HG03442 (cell line): ENCODE measurements around the gene DNAL1.

Source experiments
- ATAC-seq: cut with Tn5 transposase; IDR thresholded peaks from one replicate; pipeline ENCODE4 v1.9.1; 2021; ENCODE audit warnings: mild to moderate bottlenecking, moderate library complexity; ENCODE audit not compliant: unreplicated experiment

The DNAL1 gene

GRCh38 chr14:73722581-73722980, 77.8 kb downstream of the DNAL1 start:
- no peak for ATAC-seq

GRCh38 chr14:73723406-73723796, 78.6 kb downstream of the DNAL1 start:
- ATAC-seq: no peak

- ATAC-seq: no peak
These were observed 79.2 kb downstream of the DNAL1 start for GRCh38 chr14:73723797-73724661.

- ATAC-seq: no peak
These were observed 79.9 kb downstream of the DNAL1 start for GRCh38 chr14:73724696-73725095.

GRCh38 chr14:73725116-73726024, 80.6 kb downstream of the DNAL1 start:
- ATAC-seq: no peak

GRCh38 chr14:73726025-73726961, 81.5 kb downstream of the DNAL1 start:
- no peak for ATAC-seq

- ATAC-seq: no peak
These were observed 82.4 kb downstream of the DNAL1 start for GRCh38 chr14:73727166-73727565.

GRCh38 chr14:73728717-73729330, 84.0 kb downstream of the DNAL1 start:
- ATAC-seq: no peak

GRCh38 chr14:73729556-73730265, 84.9 kb downstream of the DNAL1 start:
- no peak for ATAC-seq

GRCh38 chr14:73731111-73731510, 86.3 kb downstream of the DNAL1 start:
- ATAC-seq: no peak

GRCh38 chr14:73732006-73732405, 87.2 kb downstream of the DNAL1 start:
- ATAC-seq: no peak

- ATAC-seq: no peak
These were observed 92.1 kb downstream of the DNAL1 start for GRCh38 chr14:73736842-73737241.

GRCh38 chr14:73738518-73739173, 93.9 kb downstream of the DNAL1 start:
- ATAC-seq: no peak

GRCh38 chr14:73739174-73739898, 94.5 kb downstream of the DNAL1 start:
- ATAC-seq: no peak

- ATAC-seq: no peak
These were observed 95.3 kb downstream of the DNAL1 start for GRCh38 chr14:73739899-73740617.

GRCh38 chr14:73740618-73741326, 96.0 kb downstream of the DNAL1 start:
- ATAC-seq: no peak

GRCh38 chr14:73741386-73741875, 96.6 kb downstream of the DNAL1 start:
- no peak for ATAC-seq
